Activated CD4-positive, alpha-beta T cell treated with anti-CD3 and anti-CD28 coated beads for 24 hours (primary cell): ENCODE data around the gene MAP3K6.

Experiments used
- DNase-seq, 2 donors: peaks; one replicate each; pipeline ENCODE4 v3.0.0-alpha.2; 2020; ENCODE audit warnings: low read depth in 2 of 2

The MAP3K6 gene

DNA sequence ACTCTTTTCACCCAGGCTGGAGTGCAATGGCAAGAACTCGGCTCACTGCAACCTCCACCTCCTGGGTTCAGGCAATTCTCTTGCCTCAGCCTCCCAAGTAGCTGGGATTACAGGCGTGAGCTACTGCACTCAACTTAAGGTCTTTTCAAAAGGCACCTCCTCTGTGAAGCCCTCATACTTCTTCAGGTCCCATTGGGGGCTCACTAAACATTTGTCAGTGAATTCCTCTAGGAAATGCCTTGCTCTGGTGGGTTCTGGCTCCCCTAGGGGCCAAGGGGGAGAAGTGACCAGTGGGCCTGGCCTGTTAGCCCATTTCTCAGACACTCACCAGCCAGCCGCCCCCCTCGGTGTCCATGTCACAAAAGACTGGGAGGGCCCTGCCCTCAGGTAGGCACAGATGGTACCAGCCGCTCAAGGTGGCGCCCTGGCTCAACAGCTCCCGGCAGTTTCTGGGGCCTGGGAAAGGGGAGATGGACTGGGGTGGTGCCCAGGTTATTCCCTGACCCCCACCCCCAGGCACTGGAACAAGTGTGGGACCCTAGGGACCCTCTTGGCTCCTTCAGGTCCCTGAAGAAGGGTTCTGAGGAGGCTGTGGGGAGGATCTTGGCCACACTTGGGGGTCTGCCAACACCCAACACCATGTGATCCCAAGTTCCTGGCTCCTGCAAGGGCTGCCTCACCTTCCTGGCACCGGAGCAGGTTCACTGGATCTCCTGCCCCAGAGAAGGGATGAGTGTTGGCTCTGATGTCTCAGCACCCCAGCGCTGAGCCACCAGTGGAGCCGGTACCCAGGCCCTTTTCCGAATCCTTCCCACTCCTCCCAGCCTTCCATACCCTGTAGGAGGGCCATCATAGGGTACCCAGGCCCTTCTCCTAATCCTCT is 6.3 kb upstream of the MAP3K6 start:
- no peak for DNase-seq

DNA sequence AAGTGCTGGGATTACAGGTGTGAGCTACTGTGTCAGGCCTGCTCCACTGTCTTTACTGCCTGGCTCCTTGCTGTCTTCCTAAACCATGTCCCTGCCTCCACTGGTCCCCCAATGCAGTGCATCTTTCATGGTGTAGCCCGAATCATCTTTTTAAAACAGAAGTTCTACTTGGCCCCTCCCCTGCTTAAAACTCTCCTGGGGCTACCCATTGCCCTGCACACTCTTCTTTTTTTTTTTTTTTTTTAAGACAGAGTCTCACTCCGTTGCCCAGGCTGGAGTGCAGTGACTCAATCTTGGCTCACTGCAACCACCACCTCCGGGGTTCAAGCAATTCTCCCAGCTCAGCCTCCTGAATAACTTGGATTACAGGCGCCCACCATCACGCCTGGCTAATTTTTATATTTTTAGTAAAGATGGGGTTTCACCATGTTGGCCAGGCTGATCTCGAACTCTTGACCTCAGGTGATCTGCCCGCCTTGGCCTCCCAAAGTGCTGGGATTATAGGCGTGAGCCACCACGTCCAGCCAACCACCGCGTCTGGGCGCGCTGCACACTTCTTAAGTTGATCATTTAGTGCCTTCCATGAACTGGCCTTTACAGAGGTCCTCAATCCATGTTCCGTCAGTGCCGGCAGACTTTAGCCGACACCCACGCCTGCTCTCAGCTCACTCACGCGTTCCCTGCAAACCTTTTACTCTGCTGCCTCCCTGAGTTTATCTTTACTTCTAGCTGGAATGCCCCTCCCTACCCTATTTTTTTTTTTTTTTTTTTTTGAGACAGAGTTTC is 5.5 kb upstream of the MAP3K6 start:
- no peak for DNase-seq

DNA sequence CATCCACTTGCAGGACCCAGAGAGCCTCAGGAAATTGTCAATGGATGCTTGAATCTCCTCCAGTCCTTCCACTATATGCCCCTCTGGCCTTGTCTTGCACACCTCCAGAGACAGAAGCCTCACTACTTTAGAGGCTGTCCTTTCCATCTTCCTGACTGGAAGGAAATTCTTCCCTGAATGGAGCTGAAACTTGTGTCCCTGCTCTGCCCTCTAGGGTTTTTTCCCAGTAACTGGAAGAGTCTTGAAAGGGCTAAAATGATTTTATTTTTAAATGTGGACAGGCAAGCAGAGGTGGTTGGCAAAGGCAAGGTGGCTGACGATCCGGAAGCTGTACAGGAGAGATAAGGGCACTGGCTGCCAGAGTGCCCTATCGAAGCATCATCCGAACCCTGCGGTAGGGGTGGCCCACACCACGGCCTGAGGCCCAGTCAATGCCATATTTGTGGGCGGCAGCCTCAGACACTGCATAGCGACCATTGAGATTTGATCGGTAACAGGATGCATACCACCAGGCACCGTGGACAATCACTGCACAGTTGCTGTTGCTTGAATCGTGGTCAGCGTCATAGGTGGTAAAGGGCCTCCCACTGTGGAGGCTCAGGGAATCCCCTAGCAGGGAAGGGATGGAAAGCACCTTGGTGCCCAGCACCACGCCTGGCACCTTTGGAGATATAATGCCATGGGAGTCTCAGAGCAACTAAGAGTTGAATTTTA is 2.3 kb upstream of the MAP3K6 start:
- no peak for DNase-seq

DNA sequence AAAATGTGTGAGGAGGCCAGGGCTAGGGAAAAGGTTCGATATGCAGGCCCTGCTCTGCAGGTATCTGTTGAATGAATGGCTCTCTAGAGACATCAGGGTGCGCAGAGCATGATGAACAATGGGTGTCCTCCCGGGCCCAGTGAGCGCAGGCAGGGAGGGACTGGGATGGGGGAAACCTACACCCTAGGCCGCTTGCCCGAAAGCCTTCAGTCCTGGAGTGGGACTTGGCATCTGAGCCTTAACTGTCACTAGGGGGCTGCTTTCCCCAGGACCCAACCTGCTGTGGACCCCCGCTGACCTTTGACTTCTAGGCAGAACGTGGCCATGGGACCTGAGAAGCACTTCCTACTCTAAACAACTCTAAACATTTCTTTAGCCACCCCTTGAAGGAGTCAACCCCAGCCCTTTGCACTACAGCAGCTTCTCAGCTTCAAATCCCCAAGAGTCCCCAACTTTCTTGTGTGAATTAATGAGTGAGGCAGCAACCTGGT is 444 bp upstream of the MAP3K6 start:
- no peak for DNase-seq

DNA sequence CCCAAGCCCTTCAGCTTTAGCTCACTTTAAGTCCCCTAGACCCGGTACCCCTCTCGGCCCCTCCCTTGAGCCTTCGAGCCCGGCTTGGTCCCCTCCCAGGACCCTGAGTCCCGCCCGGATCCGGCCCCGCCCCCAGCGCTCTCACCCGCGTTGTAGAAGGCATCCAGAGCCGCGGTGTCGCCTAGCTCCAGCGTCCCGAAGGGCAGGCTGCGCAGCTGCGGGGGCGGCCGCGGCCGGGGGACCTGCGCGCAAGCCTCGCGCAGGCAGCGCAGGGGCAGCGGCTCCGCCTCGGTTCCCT is 699 bp downstream of the MAP3K6 start:
- peak; percentile 59 to 83 for DNase-seq

DNA sequence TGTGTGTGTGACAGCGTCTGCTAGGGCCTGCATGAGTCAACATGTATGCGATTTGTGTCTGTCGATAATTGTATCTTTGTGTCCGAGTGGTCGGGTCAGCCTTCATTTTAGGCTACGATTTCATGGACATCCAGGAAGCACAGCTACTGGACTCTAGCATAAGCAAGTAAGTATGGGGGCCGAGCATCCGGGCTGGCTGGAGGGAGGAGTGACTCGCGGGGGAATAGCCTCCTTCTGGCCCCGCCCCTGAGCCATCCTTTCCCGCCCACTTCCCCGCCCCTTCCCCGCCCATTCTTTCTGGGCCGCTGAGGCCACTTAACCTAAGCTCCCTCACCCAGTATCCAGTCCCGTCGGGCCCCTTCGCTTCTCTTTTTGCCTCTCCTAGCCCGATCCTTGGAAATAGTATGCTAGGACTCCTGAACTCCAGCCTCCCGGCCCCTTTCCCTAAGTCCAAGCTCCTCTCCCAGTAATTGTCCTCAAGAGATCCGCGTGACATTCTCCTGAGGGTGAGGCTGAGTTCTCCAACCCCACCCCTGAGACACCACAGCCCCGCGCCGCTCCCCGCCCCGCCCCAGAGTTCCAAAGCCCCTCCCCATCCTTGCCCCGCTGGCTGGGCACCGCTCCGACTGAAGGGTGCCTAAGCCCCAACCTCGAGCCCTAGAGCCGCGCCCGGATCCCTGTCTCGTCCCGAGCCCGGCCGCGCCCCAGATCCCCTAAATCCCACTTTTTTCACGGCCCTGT is 1.2 kb downstream of the MAP3K6 start:
- DNase-seq = peak; percentile 69 to 78

DNA sequence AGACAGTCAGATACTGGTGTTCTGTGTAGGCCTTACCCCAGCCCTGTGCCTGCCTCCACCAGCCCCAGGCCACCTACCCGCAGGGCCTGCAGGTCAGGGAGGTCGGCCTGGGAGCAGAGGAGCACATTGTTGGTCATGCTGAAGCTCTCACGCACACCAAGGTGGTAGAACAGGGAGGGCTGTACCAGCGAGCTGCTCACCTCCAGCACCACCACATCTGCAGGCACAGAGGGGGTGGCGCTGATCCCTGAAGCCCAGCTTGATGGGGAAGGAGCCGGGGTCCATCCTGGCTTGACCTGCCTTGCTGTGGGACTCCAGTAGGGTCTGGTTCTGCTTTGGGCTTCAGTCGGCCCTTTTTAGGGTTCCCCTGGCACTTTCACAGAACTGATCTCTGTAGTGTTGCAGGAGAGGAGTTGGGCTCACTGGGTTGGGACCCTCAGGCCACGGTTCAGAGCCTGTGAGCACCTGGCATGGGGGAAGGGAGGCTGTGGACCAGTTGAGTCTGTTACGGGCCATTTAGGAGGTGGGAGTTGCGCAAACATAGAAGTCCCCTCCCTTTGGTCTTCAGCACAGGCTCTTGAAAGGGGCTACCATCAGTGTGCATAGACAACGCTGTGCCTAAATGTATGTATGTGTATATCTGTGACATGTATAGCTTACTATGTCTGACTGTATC is 1.9 kb downstream of the MAP3K6 start:
- DNase-seq = no peak

DNA sequence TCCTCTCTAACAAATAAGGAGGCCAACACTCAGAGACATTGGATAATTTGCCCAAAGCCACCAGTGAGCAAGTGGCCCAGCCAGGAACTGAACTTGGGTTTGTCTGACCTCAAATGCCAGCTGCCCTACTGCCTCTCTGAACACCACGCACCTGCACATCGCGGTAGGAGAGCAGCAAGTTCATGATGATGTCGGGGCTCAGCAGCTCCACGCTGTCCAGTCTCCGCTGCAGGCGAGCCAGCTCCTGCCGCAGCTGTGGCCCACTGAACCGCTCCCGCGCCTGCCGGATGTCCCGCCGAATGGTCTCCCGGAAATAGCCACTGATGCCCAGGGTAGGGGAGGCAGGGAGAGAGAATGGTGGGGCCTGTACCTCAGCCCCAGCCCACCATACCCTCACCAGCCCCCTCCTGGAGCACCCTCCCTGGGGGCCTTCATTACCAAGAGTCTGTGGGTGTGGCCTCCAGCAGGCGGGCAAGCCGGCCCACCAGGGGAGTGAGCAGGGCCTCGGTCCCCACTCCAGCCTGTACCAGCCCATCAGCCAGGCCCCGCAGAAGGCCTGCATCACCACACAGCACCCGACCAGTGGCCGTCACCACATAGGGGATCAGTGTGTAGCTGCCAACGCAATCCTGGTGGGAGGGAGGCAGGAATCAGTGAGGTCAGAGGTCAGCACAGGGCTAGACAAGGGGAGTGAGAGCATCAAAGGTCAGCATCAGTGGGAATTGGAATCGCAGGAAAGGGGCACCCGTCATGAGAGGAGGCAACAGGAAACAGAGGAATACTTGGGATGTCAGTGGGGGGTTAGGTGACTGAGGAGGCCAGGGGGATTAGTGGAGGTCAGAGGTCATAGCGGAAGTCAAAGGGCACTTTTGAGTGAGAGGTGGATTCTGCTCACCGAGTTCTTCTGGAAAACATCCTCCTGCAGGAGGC is 2.7 kb downstream of the MAP3K6 start:
- DNase-seq = no peak

DNA sequence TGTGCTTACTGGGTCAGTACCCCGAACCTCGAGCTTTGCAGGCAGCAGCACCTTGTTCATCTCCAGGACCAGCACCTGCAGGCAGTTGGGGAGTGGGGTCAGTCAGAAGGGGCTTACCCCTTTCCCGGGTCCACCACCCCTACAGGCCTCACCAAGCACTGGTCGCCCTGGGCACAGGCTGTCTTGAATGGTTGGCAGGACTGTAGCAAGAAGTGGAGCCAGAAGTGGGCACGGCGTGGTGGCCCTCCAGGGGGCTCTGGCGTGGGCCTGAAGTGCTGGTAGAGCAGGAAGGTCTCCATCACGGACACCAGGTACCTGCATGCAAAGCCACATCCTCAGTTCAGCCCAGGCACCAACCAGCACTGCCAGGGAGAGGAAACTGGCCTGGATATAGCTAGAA is 5.2 kb downstream of the MAP3K6 start:
- no peak for DNase-seq

DNA sequence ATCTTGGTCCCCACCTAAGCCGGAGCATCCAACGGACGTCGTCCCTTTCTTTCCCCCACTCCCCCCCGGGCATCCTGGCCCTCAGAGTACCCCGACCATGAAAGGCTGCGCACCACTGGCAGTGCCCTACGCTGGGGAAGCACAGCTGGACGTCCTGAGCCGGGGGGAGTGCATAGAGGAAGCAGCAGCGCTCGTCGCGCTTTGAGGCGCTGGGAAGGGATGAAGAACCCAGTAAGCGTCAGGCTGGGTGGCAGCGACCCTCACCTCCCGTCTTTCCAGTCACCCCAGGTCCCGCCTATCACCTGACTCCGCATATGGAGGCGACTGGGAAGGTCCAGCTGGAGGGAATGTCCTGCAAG is 5.7 kb downstream of the MAP3K6 start:
- DNase-seq = no peak

DNA sequence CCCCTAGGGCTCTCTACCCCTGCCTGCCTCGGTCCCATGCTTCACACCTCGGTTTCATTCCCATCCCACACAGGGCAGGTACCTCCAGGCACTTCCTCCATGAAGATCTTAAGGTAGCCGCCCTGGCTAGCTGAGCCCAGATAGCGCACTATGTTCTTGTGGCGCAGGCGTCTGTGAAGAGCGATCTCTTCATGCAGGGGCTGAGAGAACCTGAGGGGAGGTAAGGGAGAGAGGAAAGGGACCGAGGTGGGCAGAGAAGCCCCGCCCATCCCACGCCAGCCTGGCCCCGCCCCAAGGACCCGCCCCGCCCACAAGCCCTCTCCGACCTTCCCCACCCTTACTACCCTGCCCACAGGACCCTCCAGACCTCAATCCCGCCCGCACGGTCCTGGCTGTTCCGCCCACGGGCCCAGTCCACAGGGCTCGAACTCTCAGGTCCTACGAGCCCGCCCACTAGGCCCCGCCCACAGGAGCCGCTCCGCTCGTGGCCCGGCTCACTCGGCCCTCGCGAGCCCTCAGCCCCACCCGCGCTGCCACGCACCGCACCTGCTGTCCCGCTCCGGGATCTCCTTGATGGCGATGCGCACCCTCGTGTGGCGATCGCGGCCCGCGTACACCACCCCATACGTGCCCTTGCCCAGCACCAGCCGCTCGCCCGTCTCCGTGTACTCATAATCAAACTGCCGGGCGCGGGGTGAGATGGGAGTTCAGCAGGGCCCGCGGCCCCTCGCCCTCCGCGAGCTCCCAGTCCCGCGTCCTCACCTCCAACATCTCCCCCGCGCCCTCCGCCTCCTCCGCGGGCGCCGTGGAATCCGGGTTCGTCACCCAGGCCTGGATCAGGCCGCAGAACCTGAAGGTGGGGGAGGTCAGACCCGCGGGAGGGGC is 6.4 kb downstream of the MAP3K6 start:
- DNase-seq = no peak

DNA sequence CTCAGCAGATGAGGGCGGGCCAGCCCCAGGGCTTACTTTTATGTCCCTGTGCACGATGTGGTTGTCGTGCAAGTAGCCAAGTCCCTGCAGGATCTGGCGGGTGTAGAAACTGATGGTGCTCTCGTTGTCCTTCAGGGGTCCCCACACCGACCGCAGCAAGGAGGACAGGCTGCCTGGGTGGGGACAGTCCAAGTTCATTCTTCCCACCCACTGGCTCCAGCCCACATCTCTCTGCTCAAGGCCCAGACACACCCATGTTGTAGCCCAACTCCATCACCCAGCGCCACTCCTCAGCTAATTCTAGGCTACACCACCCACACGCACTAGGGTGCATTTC is 7.0 kb downstream of the MAP3K6 start:
- DNase-seq = no peak

DNA sequence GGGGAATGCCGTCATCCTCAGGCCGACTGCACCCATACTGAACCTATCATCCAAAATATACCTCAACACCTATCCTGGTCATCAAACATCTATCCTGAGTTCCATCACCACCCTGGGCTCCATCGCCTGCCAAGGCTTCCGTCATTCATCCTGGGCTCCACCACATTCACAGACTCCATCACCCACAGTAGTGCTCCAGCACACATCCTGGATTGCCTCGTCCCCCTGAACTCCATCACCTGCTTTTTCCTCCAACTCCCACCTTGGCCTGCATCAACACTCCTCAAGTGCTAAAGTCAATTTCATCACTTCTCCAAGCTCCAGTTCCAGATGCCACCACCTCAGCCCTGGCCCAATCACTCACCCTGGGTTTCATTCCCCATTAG is 7.8 kb downstream of the MAP3K6 start:
- no peak for DNase-seq

DNA sequence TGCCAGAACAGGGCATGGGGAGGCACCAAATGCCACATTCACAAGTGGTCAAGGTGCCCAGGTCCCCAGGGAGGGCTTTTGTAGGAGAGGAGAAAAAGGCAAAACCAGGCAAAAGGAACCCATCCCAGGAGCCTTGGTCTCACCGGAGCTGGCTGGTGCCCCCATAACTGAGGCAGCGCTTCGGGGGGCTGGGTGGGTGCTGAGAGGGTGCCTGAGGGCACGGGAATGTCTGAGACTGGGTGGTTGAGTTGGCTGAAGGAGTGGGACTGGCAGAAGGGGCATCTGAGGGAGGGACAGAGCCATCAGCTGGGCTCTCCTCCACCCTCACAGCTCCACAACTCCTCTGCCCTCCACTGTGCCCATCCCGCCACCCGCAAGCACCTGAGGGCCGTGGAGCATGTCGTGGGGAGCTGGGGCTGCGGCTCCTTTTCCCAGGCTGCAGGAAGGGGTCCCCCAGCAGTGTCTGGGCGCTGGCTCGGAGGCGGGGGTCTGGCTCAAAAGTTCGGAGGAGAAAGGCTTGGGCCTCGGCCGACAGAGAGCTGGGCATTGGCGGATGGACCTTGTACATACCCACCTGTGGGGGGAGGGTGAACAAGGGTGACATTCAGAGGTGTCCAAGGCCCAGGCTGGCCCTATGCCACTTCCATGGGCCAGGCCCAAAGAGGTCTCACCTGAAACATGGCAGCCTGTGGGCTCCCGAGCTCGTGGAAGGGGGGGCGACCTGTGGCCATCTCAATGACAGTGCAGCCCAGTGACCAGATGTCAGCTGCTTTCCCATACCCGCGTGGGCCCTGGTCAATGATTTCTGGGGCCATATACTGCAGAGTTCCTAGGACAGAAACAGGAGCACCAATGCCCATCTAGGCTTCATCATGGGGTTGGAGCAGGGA is 8.5 kb downstream of the MAP3K6 start:
- DNase-seq = no peak

DNA sequence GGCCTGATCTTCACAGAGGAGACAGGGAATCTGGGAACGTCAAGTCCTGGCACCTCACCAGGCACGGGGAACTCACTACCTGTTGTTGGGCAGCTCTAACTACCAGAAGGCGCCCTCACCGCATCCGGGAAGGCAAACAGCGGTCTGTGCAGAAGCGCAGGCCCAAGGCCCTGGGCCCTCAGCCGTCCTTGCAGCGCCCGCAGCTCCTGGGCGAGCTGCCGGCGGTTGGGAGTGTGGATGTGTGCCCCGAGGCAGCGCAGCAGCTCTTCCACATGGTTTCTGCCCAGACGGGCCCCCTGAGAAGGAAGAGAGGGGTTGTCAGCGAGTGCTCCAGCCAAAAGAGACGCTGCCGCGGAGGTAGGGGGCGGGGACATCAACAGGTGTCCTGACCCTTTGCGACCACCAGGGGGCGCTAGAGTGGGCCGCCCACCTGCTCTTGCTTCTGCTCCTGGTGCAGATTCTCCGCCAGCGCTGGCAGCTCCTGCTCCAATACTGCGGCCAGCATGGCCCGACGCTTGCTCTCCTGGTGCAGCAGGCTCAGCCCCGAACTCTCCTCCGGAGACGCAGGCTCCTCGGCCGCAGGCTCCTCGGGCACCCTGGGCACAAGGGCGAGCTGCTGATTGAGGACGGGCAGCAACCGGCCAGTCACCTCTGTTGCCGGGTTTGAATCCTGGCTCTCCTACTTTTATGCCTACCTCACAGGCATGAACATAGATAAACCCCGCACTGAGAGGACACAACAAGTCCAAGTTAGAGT is 9.3 kb downstream of the MAP3K6 start:
- peak; percentile 71 to 73 for DNase-seq

DNA sequence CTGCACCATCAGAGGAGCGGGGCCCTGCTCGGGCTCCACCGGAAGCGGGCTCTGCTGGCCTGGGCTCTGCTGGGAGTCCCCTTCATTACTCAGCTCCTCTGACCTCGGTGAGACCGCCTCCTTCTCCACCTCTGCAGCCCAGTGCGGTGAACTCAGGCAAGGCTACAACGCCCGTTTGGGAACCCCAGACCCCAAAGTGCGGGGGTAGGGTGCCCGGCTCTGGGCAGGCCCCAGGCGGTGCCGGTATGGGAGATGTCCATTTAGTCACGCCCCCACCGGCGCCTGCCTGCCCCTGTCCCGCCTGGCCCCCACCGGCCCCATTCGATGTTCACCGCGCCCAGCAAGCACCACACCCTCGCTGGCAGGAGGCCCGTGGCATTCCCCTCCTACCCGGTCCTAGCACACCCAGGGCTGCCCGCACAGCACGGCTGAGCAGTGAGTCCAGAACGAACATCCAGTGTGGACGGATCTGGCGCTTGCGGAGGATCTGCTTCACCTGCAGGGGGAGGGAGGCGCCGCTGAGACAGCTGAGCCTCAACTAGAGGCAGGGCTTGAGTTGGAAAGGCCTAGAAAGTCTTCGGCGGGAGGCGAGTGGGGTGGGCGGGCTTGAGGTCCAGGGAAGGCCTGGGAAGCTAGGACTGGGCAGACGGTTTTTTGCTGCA is 10.0 kb downstream of the MAP3K6 start:
- DNase-seq = no peak

DNA sequence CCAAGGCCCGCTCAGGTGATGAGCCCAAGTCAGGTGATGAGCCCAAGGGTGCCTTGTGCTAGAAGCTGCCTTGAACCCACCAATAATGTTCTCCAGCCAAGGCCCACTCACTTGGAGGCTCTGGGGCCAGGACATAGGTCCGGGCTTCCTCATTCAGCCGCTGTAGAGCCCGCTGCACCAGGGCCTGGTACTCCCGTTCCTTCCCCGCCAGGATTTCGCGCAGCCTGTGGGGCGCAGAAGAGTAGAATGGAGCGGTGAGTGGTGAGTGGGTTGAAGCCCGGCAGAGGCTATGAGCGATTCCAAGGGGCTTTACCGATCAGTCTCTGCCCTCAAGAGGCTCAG is 10.5 kb downstream of the MAP3K6 start:
- DNase-seq = no peak
